ENCODE data around the gene FAM184B.

FAM184B gene

DNA sequence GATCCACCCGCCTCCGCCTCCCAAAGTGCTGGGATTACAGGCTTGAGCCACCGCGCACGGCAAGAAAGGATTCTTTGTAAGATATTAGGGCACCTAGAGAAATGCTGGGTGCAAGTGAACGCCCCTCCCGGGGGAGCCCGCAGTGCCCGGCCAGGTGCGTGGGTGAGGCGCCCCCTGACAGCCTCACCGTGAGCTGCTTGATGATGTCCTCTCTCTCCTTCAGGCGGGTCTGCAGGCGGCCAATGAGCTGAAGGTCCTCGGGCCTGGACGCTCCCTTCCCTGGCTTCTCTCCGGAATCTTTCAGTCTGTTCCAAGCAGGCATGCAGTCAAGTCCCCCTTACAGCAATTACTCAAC lies 145.1 kb downstream of the FAM184B start:
- no peak for DNase-seq (ENCODE audit: low spot score)

GRCh38 chr4:17635056-17635455 lies 146.4 kb downstream of the FAM184B start:
- no peak for DNase-seq (ENCODE audit: low spot score)

DNA sequence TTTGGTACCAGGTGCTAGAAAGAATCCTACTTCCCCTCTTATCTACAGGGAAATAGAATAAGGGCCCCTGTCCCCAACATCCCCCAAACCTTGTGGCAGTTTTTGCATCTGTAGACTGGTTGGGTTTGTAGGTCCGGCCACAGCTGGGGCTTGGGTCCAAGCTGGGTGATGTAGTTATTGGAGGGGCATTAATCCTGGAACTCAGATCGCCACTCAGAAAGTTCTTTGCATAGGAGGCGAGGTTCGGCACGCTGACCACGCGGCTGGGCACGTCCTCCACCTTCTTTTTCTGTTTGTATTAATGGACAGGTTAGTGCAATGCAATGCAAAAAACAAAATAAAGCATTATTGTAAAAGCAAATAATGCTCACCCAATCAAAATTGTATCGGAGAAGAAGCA lies 147.8 kb downstream of the FAM184B start:
- DNase-seq (ENCODE audit: low spot score), result no peak

DNA sequence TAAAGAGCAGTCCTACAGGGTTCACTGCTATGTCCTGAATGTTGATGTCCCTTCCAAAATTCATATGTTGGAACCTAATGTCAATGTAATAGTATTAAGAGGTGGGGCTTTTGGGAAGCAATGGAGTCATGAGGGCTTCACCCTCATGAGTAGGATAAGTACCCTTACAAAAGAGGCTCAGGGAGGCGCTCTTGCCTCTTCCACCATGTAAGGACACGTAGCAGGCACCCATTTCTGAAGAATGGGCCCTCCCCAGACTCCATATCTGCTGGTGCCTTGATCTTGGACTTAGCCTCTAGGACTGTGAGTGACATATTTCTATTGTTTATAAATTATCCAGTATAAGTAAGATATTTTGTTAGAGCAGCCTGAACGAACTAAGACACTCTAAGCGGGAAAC lies 151.2 kb downstream of the FAM184B start:
- DNase-seq (ENCODE audit: low spot score), result no peak

DNA sequence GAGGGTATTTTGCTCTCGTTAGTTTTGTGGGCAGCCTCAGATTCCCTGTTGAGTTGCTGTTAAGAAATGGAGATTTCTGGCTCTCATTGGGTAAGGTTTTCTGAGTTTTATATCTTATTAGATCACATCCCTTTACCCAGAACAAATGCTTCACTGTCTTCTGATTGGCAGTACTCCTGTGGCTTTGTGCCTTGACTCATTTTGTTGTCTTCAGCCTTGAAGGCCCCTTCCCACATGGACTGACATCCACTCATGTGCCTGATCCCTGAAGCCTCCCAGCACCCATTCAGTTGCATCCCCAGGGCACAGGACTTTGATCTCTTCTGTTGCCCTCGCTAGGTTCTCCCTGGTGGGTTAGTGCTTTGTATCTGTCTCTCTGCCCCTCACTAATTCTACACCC lies 156.6 kb downstream of the FAM184B start:
- DNase-seq (ENCODE audit: low spot score), result peak; percentile 59

- DNase-seq (ENCODE audit: low spot score), result no peak
Observed at GRCh38 chr4:17623451-17624001, 157.9 kb downstream of the FAM184B start.

GRCh38 chr4:17619416-17620105 lies 161.9 kb downstream of the FAM184B start:
- DNase-seq (ENCODE audit: low spot score), result no peak

- DNase-seq (ENCODE audit: low spot score), result no peak
Observed at GRCh38 chr4:17618926-17619325, 162.5 kb downstream of the FAM184B start.

DNA sequence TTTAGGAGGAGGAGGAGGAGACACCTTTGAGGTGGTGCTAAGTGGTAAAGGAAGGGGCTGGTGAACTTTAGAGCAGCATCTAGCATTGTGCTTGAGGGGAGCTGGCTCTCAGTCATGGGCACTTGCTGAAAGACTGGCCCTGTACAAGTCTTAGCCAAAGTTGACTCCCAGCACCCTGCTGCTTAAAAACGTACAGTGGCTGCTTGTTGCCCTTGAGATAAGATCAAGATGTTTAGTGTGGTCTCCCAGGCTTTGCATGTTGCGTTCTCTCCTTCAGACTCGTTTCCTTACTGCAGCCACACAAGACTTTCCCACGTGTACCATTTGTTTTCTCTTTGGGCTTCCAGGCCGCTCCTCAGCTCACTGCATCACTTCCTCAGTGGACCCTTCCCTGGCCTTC lies 165.1 kb downstream of the FAM184B start:
- DNase-seq (ENCODE audit: low spot score), result no peak

- DNase-seq (ENCODE audit: low spot score), result peak; percentile 95
Observed at GRCh38 chr4:17614416-17615299, 166.8 kb downstream of the FAM184B start, which contains the start of gene MED28. Gene MED28, plus strand, starts transcription at chr4:17614641. Its CDS starts 14 bp downstream, at chr4:17614655.

GRCh38 chr4:17613761-17614415 lies 167.5 kb downstream of the FAM184B start:
- DNase-seq (ENCODE audit: low spot score), result no peak

- no peak for DNase-seq (ENCODE audit: low spot score)
Observed at GRCh38 chr4:17605236-17605635, 176.2 kb downstream of the FAM184B start.

- no peak for DNase-seq (ENCODE audit: low spot score)
Observed at GRCh38 chr4:17599826-17600225, 181.6 kb downstream of the FAM184B start.

- DNase-seq (ENCODE audit: low spot score), result no peak
Observed at GRCh38 chr4:17597517-17597916, 183.9 kb downstream of the FAM184B start.

- DNase-seq (ENCODE audit: low spot score), result peak; percentile 56
Observed at GRCh38 chr4:17595471-17596005, 185.9 kb downstream of the FAM184B start.

DNA sequence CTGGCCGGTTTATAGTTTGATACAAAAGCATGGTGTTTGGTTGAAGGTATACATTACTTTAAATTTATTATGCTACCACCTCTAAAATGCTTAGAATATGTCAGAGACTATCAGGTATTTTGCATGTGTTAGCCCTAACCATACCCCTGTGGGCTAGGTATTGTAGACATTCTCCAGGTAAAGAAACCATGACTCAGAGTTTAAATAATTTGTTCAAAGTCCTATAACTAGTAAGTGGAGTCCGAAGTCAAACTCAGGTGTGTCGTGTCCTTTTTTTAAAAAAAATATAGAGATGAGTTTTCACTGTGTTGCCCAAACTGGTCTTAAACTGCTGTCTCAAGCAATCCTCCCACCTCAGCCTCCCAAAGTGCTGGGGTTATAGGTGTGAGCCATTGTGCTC lies 192.1 kb downstream of the FAM184B start:
- no peak for DNase-seq (ENCODE audit: low spot score)

DNA sequence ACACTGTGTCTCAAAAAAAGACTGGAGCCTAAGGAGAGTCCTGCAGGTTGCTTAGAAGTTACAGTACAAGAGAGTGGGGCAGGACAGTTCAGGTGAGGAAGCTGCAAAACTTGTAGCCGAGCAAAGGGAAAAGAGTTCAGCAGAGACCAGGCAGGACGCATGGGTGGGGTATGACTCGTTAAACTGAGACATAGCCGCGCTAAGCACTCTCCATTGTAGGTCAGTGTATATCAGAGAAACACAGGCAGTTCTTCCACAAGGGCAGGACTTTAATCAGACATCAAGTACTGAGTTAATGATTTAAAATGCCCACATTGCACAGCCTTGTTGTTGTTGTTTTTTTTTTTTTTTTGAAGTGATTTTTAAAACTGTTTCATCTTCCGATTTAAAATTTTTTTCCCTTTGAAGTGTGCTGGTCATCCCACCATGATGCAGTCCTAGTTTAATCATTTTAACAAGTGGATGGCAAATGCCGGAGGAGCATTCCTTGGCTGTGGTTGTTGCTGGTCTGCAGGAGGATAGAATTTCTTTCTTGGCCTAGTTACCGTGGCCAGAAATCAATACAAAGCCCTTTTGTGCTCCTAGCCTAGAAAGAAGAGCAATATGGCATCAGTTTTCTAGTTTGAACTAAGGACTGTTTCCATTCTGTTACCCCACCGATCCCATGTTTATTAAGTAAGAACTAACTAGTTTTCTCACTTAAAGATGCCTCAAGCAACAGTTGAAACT lies 194.2 kb downstream of the FAM184B start:
- peak; percentile 79 for DNase-seq (ENCODE audit: low spot score)

DNA sequence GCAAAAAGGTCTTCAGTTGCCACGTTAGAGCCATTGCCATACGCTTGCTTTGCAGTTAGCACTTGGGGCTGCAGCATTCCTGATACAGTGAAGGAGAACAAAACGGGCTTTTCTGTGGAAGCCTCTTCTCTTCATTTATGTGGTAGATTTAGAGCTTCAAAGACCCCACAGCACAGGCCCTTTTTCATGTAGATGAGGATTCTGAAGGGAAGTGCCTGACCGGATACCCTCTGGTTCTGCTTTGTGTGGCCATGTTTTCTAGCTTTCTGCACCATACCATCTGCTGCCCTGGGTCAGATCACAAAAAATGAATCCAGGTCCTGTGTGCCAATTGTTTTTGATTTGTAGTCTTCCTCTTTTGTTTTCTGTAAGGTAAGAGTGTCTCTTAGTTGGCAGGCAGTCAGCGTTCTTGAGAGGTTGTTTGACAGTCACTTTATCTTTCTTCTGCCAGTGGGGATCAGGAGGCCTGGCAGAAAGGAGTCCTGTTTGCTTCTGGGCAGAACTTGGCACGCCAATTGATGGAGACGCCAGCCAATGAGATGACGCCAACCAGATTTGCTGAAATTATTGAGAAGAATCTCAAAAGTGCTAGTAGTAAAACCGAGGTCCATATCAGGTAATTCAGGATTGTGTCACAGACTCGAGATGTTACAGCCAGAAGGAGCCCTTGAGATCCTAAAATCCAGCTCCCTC lies 196.8 kb downstream of the FAM184B start:
- no peak for DNase-seq (ENCODE audit: low spot score)

DNA sequence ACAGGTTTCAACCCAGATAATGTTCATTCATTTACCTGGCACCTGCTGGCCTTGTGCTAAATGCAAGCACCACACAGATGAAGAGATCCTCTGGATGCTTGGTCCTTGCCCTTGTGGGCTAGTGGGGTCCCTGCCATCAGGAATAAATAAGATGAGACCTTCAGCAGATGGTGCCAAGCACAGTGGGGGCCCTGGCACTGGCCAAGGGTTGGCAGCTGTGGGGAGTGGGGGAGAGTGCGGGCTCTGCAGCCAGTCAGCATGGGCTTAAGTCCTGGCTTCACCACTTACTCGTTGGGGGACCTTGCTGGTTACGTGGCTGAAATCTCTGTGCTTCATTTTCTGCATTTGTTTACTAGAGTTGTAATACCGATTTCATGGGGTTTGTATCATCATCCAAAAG lies 197.5 kb downstream of the FAM184B start:
- no peak for DNase-seq (ENCODE audit: low spot score)

DNA sequence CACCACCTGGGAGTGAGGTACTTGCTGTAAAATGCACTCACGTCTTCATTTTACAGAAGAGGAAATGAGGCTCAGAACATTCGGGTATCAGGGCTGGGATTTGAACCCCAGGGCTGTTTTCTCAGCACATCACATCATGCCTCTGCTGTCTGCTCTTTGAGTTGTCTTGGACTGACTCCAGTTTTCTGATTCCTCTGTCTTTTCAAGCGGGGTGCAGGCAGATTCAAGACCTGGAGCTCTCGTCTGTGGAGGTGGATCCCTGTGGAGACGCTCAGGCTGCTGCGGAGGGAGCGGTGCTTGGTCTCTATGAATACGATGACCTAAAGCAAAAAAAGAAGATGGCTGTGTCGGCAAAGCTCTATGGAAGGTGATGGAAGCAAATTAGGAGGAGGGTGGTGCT lies 198.1 kb downstream of the FAM184B start:
- no peak for DNase-seq (ENCODE audit: low spot score)

DNA sequence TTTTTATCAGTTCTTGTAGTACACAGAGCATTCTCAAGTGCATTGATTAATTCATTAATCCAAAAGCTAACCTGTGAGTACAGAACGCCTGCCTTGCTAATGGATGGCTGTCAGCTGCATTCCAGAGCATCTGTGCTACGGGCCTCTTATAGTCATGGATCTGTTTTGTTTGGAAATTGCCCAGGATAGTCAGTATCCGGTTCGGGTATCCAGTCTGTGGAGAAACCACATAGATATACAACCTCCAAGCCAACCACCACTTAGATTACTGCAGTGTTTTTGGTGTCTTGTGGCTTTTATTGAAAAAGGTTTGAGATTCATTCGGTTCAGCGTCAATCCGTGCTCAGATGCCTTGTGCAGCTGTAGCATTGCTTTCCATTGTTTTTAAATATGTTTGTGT lies 200.5 kb downstream of the FAM184B start:
- no peak for DNase-seq (ENCODE audit: low spot score)
